Measurements from ENCODE around the gene NOS3.

Gene NOS3

GRCh38 chr7:151028131-151028947 lies 37.5 kb downstream of the NOS3 start, which contains the start of gene ABCB8:
Gene ABCB8 (plus strand): TSS chr7:151028450. CDS start chr7:151028516, 66 bp downstream.
- Histone ChIP-seq H3K27me3 (peaks cover 3% of the 10 kb centered on the region; the same call in 1 of the 2 replicates), H3K9ac (peak within 1 kb of the TSS; percentile 60), H3K9me3 (no peaks in the 10 kb centered on the region), H3K4me2 (peak within 1 kb of the TSS; percentile 93), H3K27ac (peak within 1 kb of the TSS; percentile 50), H3K36me3 (peaks cover 12% of the 10 kb centered on the region; the same call in 1 of the 2 replicates), H3K4me1 (peaks cover 27% of the 10 kb centered on the region), H3K4me3 (peak within 1 kb of the TSS; percentile 69), H4K20me1 (no peaks in the 10 kb centered on the region)
- no peak for TF ChIP-seq Cebpa-rat (IDR thresholded peaks at IDR 0.05)

- peak overlapping the region; percentile 89 for H3K4me2 ChIP-seq
- H3K9ac ChIP-seq = peak overlapping the region; percentile 60
- H4K20me1 ChIP-seq = 0 out of 2 replicates have a peak, but pooled peaks cover 6% of the 10 kb centered on the region
- TF ChIP-seq Cebpa-rat (IDR thresholded peaks at IDR 0.05) = no peak
- no peaks in the 10 kb centered on the region for H3K9me3 ChIP-seq
- H3K27ac ChIP-seq = peak overlapping the region; percentile 50
- H3K36me3 ChIP-seq = peaks cover 13% of the 10 kb centered on the region
- H3K4me1 ChIP-seq = peaks cover 21% of the 10 kb centered on the region
- peaks cover 3% of the 10 kb centered on the region; the same call in 1 of the 2 replicates for H3K27me3 ChIP-seq
- H3K4me3 ChIP-seq = peak overlapping the region; percentile 69
These were observed 38.2 kb downstream of the NOS3 start for GRCh38 chr7:151028948-151029501.

- Histone ChIP-seq H3K36me3 (peaks cover 33% of the 10 kb centered on the region), H3K4me3 (no peak overlapping the region), H3K27ac (no peak overlapping the region), H3K4me2 (no peak overlapping the region), H4K20me1 (0 out of 2 replicates have a peak, but pooled peaks cover 7% of the 10 kb centered on the region), H3K27me3 (peaks cover under 1% of the 10 kb centered on the region; the same call in 1 of the 2 replicates), H3K9ac (0 out of 2 replicates have a peak overlapping the region, but pooled peaks have one; percentile 15), H3K9me3 (no peaks in the 10 kb centered on the region), H3K4me1 (peaks cover 21% of the 10 kb centered on the region)
- no peak for TF ChIP-seq Cebpa-rat (IDR thresholded peaks at IDR 0.05)
These were observed 40.2 kb downstream of the NOS3 start for GRCh38 chr7:151031011-151031410.

- no peak overlapping the region for H3K27ac ChIP-seq
- no peak overlapping the region for H3K4me2 ChIP-seq
- H3K27me3 ChIP-seq = no peaks in the 10 kb centered on the region
- 0 out of 2 replicates have a peak overlapping the region, but pooled peaks have one; percentile 6 for H3K9ac ChIP-seq
- H4K20me1 ChIP-seq = 0 out of 2 replicates have a peak, but pooled peaks cover 7% of the 10 kb centered on the region
- H3K36me3 ChIP-seq = peaks cover 51% of the 10 kb centered on the region
- H3K4me1 ChIP-seq = peaks cover 20% of the 10 kb centered on the region
- H3K4me3 ChIP-seq = no peak overlapping the region
- no peak for TF ChIP-seq Cebpa-rat (IDR thresholded peaks at IDR 0.05)
- no peaks in the 10 kb centered on the region for H3K9me3 ChIP-seq
These were observed 42.4 kb downstream of the NOS3 start for GRCh38 chr7:151032936-151033863.

GRCh38 chr7:151033864-151034249 lies 43.0 kb downstream of the NOS3 start:
- Histone ChIP-seq H3K27ac (no peak overlapping the region), H3K9me3 (no peaks in the 10 kb centered on the region), H3K4me1 (peaks cover 26% of the 10 kb centered on the region), H3K36me3 (peaks cover 51% of the 10 kb centered on the region), H3K4me3 (no peak overlapping the region), H3K4me2 (no peak overlapping the region), H3K9ac (no peak overlapping the region), H3K27me3 (no peaks in the 10 kb centered on the region), H4K20me1 (0 out of 2 replicates have a peak, but pooled peaks cover 7% of the 10 kb centered on the region)
- TF ChIP-seq Cebpa-rat (IDR thresholded peaks at IDR 0.05) = no peak

GRCh38 chr7:151034312-151035025 lies 43.7 kb downstream of the NOS3 start:
- Histone ChIP-seq H3K9ac (no peak overlapping the region), H3K9me3 (no peaks in the 10 kb centered on the region), H3K27me3 (no peaks in the 10 kb centered on the region), H3K27ac (no peak overlapping the region), H3K36me3 (peaks cover 51% of the 10 kb centered on the region), H3K4me2 (no peak overlapping the region), H3K4me3 (no peak overlapping the region), H4K20me1 (peaks cover 9% of the 10 kb centered on the region), H3K4me1 (peaks cover 26% of the 10 kb centered on the region)
- no peak for TF ChIP-seq Cebpa-rat (IDR thresholded peaks at IDR 0.05)

GRCh38 chr7:151035026-151035717 lies 44.4 kb downstream of the NOS3 start:
- Histone ChIP-seq H3K4me1 (peaks cover 26% of the 10 kb centered on the region), H3K27me3 (no peaks in the 10 kb centered on the region), H4K20me1 (peaks cover 16% of the 10 kb centered on the region), H3K9ac (no peak overlapping the region), H3K4me2 (no peak overlapping the region), H3K36me3 (peaks cover 51% of the 10 kb centered on the region), H3K4me3 (no peak overlapping the region), H3K9me3 (no peaks in the 10 kb centered on the region), H3K27ac (no peak overlapping the region)
- TF ChIP-seq Cebpa-rat (IDR thresholded peaks at IDR 0.05) = no peak

GRCh38 chr7:151035902-151036301 lies 45.1 kb downstream of the NOS3 start:
- peaks cover 51% of the 10 kb centered on the region for H3K36me3 ChIP-seq
- H3K27me3 ChIP-seq = no peaks in the 10 kb centered on the region
- no peak overlapping the region for H3K27ac ChIP-seq
- peaks cover 33% of the 10 kb centered on the region for H3K4me1 ChIP-seq
- H3K9ac ChIP-seq = no peak overlapping the region
- H3K9me3 ChIP-seq = no peaks in the 10 kb centered on the region
- no peak for TF ChIP-seq Cebpa-rat (IDR thresholded peaks at IDR 0.05)
- H3K4me2 ChIP-seq = no peak overlapping the region
- peaks cover 22% of the 10 kb centered on the region for H4K20me1 ChIP-seq
- H3K4me3 ChIP-seq = no peak overlapping the region

Measured in BLaER1 (cell line).